RKO (cell line): ENCODE data around the gene MROH7.

Experiments
- DNase-seq: peaks from one replicate; pipeline ENCODE4 v3.0.0-alpha.2; 2016; ENCODE audit warnings: low spot score

Gene MROH7

DNA sequence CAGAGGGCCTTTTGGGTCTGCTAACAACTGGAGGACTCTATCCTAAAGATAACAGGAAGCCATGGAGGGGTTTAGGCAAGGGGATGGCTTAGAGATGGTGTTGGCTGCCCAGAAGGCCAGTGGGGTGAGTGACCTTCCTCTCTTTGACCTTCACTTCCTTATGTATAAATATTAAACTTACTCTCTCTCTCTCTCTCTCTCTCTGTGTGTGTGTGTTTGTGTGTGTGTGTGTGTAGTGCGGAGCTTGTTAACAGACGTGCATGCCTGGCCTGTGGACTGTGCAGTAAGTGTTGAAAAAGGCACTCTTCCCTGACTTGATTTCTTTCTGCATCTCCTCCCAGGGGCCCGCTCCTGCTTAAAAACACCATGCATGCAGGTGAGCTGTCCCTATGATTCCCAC, 10.0 kb downstream of the MROH7 start:
- no peak for DNase-seq

DNA sequence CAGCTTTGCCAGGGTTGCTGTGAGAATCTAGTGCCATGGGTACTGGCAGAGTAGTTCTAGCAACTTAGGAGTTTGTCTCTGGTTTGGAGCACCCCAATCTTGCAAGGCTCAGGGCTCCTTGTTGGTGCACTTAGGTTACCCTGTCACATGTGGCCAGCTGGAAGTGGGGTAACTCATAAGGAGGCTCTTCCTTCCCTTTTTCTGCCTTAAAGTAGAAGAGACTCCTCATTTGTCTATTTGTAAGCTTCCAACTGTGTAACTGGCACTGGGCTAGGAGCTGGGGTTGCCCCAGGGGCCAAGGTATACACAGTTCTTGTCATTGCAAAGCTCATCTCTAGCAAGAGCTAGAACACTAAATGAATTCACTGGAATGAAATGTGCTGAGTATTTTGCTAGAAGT, 10.6 kb downstream of the MROH7 start:
- DNase-seq = no peak

DNA sequence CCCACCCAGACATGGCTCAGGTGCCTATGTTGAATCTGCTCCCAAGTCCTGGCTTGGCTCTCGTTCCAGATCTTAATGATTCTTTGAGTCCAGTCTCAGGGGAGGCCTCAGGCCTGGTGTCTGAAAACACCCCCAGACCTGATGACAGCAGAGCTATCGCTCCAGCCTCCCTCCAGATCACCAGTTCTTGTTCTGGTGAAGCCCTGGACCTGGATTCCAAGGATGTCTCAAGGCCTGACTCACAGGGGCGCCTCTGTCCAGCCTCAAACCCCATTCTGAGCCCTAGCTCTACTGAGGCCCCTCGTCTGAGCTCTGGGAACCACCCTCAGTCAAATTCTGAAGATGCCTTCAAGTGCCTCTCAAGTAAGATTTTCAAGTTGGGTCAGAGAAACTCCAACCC, 11.4 kb downstream of the MROH7 start:
- DNase-seq = no peak

DNA sequence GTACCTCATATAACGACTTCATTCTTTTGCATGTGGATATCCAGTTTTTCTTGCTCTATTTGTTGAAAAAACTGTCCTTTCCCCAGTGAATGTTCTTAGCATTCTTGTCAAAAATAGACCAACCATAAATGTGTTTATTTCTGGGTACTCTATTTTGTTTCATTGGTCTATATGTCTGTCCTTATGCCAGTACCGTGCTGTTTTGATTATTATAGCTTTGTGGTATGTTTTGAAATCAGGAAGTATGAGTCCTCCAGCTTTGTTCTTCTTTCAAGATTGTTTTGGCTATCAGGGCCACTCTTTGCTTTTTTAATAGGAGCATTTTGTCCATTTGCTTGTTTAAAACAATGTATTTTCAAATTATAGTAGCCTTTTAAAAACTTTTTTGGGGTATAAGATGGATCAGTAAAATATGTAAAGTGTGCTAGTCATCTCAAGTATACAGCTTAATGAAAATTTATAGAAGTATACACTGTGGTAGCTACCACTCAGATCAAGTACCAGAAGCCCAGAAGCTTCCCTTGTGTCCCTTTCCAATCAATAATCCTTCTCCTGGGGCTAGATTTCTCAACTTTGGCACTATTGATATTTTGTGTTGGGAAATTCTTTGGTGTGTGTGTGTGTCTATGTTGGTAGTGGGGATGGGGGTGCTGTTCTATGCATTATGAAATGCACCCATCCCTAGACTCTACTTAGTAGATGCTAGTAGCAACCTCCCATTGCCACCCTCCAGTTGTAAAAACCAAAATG, 16.8 kb downstream of the MROH7 start:
- DNase-seq = no peak

DNA sequence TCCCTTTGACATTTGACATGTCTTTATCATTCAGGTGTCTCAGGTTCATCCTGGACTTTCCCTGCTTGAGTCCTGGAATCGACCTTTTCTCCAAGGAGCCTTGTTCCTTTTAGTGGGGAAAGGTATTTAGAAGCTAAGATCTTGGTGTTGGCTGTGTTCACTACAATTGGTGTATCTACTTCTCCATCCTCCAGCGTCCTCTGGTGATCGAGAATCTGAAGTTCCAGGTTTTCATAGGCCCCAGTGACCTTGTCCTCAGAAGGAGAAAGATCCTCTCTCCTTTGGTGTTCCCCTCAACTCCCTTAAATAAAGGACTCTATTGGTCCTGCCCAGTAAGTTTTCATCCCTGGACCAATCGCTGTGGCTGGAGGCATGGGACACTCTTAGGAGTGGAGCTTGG, 22.1 kb downstream of the MROH7 start:
- no peak for DNase-seq

DNA sequence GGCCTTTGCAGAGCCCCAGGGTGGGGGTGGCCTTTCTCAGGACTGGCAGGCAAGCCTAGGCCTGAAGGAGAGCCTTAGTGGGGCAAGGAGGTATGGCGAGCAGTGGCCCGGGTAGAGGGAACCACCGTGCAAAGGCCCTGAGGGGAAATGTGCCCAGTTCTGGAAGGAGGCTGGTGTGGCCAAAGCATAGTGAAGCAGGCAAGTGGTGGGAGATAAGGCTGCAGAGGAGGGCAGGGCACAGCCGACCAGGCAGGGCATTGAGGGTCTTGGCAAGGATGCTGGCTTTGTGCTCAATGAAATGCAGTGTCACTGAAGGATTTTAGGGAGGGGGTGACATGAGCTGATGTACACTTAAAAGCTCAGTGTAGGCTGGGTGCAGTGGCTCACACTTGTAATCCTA, 22.8 kb downstream of the MROH7 start:
- DNase-seq = no peak

DNA sequence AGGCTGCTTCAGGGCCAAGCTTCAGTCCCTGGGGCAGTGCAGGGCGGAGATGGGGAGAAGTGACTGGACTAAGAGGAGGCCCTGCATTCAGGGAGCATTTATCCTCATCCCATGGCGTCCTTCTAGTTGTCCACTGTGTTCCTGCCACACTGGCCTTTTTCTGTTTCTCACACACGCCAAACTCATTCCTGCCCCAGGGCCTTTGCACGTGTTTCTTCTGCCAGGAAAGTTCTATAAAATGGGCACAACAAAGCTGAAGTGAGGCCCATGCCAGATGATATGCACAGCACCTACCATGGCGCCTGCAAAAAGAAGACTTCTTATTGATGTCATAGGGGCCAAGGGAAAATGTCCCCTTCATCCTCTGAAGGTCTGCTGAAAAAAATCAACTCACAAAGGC, 24.3 kb downstream of the MROH7 start:
- no peak for DNase-seq

DNA sequence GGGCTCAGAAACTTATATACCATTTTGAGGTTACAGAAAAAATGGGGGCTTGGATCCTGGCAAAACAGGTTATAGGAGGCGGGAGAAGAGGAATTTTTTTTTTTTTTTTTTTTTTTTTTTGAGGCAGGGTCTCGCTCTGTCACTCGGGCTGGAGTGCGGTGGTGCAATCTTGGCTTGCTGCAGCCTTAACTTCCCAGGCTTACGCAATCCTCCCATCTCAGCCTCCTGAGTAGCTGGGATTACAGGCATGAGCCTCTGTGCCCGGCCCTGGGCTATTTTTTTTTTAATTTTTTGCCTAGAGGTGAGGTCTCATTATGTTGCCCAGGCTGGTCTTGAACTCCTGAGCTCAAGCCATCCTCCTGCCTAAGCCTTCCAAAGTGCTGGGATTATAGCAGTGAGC, 24.7 kb downstream of the MROH7 start:
- no peak for DNase-seq

DNA sequence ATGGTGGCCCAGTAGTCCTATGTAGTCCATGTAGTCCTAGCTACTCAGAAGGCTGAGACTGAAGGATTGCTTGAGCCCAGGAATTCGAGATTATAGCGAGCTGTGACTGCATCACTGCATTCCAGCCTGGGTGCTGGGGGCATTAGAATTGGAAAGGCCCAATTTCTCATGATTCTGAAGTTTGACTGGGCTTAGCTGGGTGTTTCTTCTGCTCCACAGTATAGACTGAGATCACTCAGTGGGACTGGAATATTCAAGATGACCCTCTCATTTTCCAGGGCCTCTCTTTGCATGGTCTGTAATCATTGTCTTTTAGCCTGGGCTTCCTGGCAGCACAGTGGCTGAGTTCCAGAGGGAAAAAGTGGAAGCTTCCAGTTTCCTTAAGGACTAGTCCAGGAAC, 26.2 kb downstream of the MROH7 start:
- no peak for DNase-seq

DNA sequence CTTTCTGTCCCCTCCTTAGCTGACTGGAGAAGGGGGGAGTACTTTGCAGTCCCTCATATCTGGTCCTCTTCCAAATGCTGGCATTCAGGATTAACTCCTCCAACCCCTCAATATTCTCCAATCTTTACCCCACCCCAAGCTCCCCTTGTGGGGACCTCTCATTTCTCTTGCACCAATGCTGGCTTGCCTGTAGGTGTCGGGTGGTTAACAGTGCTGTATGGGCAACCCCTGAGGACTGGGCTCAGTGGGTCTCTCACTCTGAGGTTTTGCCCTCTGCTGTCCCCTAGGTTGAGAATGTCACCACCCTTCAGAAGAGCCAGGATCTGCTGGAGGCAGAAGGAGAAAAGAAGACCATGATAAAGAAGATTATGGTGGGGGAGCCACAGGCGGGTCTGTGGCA, 27.0 kb downstream of the MROH7 start:
- DNase-seq = no peak

DNA sequence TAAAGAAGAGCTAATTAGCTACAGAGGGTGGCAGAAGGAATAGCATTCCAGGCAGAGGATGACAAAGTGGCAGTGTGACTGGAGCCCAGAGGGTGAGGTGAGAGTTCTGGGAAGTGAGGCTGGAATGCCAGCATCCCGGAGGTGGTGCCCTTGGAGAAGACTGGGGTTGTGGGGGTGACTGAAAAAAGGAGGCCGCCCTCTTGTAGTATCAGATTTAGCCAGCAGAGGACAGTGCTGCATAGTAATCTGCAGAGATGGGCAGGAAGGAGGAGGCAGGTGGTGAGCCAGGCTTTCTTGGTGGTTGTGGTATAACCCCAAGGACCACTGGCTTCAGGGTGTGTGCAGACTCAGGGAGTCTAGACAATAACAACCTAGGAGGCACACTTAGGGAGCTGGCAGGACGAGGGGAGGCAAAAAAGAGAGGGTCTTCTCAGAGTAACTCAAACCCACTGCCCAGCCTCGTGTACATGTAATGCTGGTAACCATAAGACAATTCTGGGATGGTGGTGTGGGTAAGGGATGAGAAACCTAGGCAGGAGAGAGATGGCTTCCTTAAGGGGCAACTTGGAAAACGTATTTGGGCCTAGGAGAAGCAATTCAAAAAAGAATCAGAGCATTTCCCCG, 30.5 kb downstream of the MROH7 start:
- peak; percentile 67 for DNase-seq

DNA sequence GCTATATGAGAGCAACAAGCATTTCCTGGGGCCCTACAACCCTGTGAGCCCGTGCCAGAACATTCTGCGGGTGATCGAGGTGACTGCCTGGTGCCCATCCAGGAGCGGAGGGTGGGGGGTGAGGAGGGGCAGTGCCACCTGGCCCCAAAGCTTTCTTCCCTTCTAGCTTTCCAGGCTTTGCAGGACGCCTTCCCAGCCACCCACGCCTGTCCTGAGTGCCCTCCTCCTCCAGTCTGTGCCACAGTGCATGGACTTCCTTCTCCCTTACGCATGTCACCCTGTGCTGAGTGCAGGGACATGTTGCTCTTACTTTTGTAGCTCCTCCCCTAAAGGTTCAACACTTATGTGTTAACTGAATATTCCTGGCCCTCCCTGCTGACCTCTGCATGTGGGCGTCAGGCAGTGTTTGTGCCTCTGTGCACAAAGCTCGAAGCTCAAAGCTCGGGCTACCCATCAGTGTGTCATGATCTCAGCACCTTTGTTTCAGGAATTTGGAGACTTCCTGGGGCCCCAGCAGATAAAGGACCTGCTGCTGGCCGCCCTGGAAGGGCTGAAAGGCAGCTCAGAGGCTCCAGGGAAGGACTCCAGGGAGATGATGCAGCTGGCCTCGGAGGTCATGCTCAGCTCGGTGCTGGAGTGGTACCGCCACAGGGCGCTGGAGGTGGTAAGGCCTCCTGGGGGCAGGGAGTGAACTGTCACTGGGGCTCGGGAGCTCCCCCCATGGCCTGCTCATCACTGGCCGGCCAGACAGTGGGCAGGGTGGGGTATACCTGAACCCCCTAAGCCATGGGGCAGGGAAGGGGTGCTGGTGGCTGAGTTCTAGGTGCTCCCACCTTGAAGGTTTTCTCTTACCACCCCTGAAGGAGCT, 37.4 kb downstream of the MROH7 start:
- DNase-seq = no peak

DNA sequence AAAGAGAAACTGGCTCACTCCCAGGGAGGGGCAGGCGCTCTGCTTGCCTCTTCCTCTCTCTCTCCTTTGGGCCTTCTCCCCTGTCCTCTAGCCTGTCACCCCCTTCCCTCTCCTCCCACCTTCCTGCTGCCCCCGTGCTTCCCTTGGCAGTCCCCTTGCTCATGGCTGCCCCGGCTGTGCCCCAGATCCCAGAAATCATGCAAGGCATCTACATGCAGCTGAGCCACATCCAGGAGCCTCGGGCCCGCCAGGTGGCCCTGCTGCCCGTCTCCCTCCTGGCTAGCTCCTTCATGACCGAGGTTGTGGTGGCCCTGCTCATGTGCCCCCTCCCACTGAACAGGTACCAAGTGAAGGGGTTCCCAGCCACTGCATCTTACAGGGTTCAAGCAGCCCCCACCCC, 38.1 kb downstream of the MROH7 start:
- DNase-seq = no peak

DNA sequence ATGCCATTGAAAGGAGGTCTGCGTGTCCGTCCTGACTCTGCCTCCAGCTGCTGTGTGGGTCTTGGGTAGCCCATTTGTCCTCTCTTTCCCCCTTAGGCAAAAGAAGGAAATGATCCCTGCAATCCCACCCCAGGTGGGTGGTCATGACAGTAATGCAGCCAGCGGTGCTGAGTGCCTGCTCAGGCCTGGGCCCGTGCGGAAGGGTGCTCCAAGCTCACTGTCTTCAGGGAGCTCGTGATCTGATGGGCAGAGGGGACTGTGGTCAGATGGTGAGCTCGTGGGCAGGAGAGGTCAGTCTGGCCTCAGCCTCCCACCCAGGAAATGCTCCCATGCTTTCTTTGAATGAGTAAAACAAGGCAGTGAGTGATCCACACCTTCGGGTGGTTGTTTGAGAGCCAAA, 38.8 kb downstream of the MROH7 start:
- DNase-seq = no peak

DNA sequence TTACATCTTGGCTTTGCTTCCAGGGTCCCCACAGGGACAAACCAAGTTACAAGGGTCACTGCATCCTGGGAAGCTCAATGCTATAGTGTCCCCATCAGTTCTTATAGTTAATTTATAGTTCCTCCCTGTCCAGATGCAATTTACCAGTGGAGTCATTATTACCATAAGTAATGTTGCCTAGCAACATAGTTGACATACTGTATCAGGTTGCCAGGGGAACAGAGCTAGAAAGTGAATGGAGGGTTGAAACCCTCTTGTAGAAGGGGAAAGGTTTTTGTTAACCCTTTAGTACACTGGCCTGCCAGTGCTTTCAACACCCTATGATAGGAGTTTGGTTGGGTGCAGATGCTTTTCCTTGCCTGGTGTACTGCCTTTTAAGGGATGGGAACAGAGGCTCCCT, 39.8 kb downstream of the MROH7 start:
- DNase-seq = peak; percentile 19

DNA sequence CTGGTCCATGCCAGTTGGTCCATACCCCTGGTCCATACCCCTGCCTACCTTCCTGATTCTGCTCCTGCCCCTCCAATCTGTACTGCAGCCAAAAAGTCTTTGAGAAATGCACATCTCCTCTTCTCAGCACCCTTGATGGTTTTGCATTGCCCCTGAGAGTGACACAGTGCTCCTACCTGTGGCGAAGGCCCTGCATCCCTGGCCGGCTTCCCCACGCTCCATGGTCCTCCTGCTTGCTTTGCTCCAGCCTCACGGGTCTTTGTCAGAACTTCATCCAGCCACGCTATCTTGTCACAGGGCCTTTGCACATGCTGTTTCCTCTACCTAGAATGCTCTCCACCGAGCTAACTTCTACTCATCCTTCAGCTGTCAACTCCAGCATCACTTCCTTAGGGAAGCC, 41.9 kb downstream of the MROH7 start:
- DNase-seq = no peak

DNA sequence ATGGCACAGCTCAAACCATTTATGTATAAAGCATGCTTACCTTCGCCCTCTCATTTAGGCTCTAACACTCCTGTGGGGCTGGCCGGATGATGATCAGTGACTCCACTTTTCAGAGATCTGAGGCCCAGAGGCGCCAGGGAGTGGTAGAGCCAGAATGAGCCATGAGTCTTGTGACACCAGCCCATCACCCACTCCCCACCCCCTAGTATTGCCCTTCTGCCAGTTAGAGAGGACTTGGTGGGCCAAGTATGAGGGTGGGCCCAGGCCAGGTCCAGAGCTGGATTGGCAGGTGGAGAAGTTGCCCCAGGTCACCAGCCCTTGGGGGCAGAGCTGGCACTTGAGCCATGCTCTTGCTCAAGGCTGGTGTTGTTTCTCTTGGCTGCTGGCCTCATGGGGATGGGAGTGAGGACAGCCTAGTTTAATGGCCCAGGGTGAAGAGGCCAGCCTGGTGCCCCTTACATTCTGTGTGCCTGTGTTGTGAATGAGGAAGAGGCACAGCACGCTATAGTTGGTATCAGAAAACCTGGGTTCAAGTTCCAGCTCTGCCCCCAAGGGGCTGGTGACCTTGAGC, 43.8 kb downstream of the MROH7 start:
- DNase-seq = no peak

DNA sequence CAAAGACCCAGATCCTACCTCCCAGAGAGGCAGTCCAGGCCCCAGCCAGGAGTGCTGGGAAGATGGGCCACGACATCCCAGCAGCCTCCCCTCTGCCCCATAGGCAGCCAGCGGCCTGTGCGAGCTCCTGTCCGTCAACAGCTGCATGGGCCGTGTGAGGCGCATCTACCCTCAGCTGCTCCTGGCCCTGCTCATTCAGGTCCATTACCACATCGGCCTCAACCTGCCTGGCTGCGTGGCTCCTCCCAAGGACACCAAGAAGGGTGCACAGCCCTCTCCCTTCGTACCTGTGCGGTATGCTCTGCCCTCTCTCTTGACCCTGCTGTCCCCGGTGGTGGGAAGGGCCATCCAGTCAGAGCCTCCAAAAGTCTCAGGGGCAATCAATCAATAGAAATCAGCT, 44.6 kb downstream of the MROH7 start:
- DNase-seq = no peak

DNA sequence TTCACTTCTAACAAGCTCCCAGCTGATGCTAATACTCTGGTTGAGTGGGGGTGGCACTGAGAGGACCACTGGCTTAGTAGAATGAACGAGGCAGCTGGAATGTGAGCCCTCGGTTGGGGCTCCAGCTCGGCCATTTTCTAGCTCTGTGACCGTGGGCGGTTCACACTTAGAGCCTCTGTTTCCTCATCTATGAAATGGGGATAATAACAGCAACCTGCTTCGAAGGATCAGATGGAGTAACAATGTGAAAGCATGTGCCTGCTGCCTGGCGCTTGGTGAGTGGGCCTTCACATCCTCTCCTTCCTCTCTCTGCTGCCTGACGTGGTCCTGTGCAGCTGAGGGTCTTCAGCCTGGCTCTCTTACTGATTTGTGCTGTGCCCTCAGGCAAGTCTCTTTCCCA, 53.2 kb downstream of the MROH7 start:
- no peak for DNase-seq

DNA sequence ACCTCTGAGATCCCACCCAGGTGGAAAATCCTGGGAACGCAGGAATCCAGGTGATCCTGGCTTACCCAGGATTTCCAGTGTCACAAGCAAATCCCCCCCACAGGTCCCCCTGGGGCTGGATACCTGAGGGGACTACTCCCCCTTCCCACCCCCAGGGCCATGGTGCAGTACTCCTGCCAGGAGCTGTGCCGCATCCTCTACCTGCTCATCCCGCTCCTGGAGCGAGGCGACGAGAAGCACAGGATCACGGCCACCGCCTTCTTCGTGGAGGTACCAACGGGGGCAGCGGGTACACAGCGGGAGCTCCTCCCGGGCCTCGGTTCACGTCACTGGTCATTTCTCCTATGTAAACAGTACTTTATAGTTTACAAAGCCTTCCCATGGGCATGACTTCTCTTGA, 53.6 kb downstream of the MROH7 start:
- DNase-seq = no peak

DNA sequence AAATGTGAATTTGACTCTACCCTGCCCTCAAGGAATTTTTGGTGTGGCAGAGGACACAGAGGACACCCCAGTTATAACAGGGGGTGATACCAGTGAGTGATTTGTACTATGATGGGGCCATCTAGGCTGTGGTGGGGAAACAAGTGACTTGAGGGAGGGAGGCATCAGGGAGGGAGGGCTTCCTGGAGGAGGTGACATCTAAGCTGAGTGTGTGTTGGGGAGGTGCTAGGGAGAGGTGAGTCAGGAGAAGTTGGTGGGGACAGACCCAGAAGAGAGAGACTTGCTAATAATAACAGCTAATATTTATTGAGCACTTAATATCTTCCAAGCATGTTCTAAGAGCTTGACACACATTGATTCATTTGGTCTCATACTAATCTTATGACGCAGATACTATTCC, 54.2 kb downstream of the MROH7 start:
- DNase-seq = no peak

DNA sequence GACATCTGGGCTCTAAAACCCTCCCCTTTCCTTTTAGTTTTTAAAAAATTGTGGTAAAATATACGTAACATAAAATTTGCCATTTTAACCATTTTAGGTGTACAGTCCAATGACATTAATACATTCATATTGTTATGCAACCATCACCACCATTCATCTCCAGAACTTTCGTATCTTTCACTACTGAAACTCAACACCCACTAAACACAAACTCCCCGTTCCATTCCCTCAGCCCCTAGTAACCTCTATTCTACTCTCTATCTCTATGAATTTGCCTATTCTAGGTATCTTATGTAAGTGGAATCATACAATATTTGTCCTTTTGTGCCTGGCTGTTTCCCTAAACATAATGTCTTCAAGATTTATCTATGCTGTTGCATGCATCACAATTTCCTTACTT, 54.7 kb downstream of the MROH7 start:
- DNase-seq = no peak

DNA sequence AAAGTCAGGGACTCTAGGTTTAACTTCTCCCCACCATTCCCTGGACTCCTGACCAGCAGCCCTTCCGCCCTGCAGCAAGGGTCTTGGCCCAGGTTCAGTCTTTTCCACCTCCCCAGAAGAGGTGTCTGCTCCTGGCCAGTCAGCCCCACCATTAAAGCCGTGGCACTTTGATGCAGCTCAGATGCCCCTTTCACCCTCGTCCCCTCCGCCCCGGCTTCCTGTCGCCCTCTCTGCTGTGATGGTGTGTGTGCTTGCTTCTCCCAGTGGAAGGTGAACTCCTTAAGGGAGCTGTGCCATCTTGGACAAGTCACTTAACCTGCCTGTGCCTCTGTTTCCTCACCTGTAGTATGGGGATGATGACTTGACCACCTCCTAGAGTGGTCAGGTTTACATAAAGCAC, 56.3 kb downstream of the MROH7 start:
- no peak for DNase-seq
